Measurements from ENCODE around the gene TRIM24. TPM values are rescaled to one million over a fixed set of nuclear protein-coding genes. Genes with fewer than 3 reads are reported as not detected.

The TRIM24 gene
- total and polyA plus RNA-seq, 12 donors, result 7.7 to 26.2 (median 18.9) TPM

DNA sequence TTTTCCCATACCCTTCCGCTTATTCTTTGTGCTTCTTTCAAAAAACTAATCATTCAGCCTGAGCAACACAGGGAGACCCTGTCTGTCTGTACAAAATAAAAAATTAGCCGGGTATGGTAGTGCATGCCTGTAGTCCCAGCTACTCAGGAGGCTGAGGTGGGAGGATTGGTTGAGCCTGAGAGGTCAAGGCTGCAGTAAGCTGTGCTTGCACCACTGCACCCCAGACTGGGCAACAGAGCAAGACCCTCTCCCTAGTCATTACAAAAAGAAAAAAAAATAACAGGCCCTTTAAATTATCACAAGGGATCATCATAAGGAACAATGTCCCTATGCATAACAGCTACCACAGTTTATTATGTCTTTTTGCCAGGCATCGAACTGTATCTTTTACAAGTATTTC lies 119.6 kb downstream of the TRIM24 start:
- Histone ChIP-seq H3K9me3 (no peaks in the 10 kb centered on the region), H3K27me3 (no peaks in the 10 kb centered on the region), H3K4me3 (no peak overlapping the region), H3K27ac (no peak overlapping the region), H3K4me1 (no peaks in the 10 kb centered on the region), H3K36me3 (peaks cover 0 to 99% (median 34%) of the 10 kb centered on the region in 9 donors)
- intact Hi-C loops (cut with DNase I), result loop anchor here in 1 of 10 donors (10.0 kb wide), 1 partner anchor 115 kb away; the partner anchor contains the start of gene TRIM24
- ATAC-seq (no peak), DNase-seq (no peak)
- TF ChIP-seq, protein P1, sequence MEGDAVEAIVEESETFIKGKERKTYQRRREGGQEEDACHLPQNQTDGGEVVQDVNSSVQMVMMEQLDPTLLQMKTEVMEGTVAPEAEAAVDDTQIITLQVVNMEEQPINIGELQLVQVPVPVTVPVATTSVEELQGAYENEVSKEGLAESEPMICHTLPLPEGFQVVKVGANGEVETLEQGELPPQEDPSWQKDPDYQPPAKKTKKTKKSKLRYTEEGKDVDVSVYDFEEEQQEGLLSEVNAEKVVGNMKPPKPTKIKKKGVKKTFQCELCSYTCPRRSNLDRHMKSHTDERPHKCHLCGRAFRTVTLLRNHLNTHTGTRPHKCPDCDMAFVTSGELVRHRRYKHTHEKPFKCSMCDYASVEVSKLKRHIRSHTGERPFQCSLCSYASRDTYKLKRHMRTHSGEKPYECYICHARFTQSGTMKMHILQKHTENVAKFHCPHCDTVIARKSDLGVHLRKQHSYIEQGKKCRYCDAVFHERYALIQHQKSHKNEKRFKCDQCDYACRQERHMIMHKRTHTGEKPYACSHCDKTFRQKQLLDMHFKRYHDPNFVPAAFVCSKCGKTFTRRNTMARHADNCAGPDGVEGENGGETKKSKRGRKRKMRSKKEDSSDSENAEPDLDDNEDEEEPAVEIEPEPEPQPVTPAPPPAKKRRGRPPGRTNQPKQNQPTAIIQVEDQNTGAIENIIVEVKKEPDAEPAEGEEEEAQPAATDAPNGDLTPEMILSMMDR (IDR thresholded peaks at IDR 0.05), result no peak
- 97 to 98% methylated on average over 3 of the region's 3 CpGs for WGBS, 2 donors

DNA sequence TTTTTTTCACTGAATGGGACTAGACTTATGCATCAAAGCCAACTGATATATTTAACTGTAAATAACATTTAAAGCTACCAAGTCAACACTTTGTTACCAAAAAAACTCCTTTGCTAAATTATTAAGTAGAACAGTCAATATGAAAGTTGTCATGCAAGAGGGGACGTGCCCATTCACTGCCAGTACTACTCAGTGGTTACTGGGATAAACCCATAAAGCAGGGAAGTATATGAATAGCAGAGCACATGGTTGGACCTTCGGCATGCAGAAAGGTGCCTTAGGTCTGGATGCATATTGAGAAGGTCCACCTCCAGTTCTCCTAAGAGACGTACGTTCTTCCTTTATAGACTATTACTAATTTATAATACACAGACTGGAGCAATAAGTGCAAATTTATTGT lies 121.0 kb downstream of the TRIM24 start:
- no peak for DNase-seq
- H3K27ac ChIP-seq, result no peak overlapping the region
- TF ChIP-seq, protein P1 (IDR thresholded peaks at IDR 0.05), result no peak
- no peaks in the 10 kb centered on the region for H3K9me3 ChIP-seq
- no peaks in the 10 kb centered on the region for H3K4me1 ChIP-seq
- H3K27me3 ChIP-seq, result no peaks in the 10 kb centered on the region
- H3K4me3 ChIP-seq, result no peak overlapping the region
- no peak for ATAC-seq
- 96 to 98% methylated on average over 4 of the region's 4 CpGs for WGBS, 2 donors
- peaks cover 0 to 100% (median 35%) of the 10 kb centered on the region in 9 donors for H3K36me3 ChIP-seq
- intact Hi-C loops (cut with DNase I), result no loop called here

DNA sequence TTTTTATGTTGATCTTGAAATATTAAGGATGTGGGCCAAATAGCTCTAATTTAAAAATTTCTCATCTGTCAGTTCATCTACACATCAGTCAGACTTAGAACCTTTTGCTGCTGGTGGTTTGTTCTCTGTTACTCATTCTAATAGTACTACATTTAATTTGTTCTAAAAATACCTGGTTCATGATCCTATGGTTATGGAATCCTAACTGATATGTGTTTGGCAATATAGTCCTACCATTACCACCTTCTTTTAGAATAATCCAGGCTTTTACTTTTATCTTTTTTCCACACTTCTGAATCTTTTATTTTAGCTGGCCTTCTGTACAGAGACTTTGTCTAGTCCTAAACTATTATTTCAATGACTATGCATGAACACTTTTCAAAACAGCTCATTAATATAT lies 124.2 kb downstream of the TRIM24 start:
- Histone ChIP-seq H3K36me3 (peaks cover 0 to 83% (median 23%) of the 10 kb centered on the region in 9 donors), H3K27me3 (no peaks in the 10 kb centered on the region), H3K27ac (no peak overlapping the region), H3K9me3 (no peaks in the 10 kb centered on the region), H3K4me3 (no peak overlapping the region), H3K4me1 (no peaks in the 10 kb centered on the region)
- intact Hi-C loops (cut with DNase I), result no loop called here
- TF ChIP-seq, protein P1 (IDR thresholded peaks at IDR 0.05), result no peak
- no peak for DNase-seq
- ATAC-seq, result no peak

DNA sequence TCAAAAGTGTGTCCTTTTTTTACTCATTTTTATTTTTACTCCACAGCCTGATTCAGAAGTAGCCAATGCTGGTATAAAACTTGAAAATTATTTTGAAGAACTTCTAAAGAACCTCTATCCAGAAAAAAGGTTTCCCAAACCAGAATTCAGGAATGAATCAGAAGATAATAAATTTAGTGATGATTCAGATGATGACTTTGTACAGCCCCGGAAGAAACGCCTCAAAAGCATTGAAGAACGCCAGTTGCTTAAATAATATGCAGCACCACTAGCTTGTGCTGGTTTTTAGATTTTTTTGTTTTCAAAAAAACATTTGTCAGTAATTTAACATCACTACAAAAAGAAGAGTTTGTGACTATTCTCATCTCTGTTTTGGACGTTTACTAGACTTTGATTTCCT lies 124.6 kb downstream of the TRIM24 start:
- intact Hi-C loops (cut with DNase I), result no loop called here
- peaks cover 0 to 79% (median 19%) of the 10 kb centered on the region in 9 donors for H3K36me3 ChIP-seq
- ATAC-seq (no peak), DNase-seq (no peak)
- H3K27ac ChIP-seq, result no peak overlapping the region
- H3K4me3 ChIP-seq, result no peak overlapping the region
- 88 to 96% methylated on average over 4 of the region's 4 CpGs for WGBS, 2 donors
- no peaks in the 10 kb centered on the region for H3K9me3 ChIP-seq
- TF ChIP-seq, protein P1 (IDR thresholded peaks at IDR 0.05), result no peak
- H3K4me1 ChIP-seq, result no peaks in the 10 kb centered on the region
- no peaks in the 10 kb centered on the region for H3K27me3 ChIP-seq

All from heart right ventricle (tissue), 16 donors.